NT2/D1 (cell line): Measurements from ENCODE around the gene EPHA1.

Experiments
- SUZ12 ChIP-seq: IDR thresholded peaks from 2 replicates; pipeline ENCODE4 v1.6.1; 2011; ENCODE audit not compliant: insufficient read length, insufficient read depth; ENCODE audit errors: extremely low read depth
- YY1 ChIP-seq: IDR thresholded peaks from 2 replicates; pipeline ENCODE4 v1.6.1; 2011; ENCODE audit not compliant: insufficient read length, insufficient read depth
- ZNF274 ChIP-seq: IDR thresholded peaks from 2 replicates; pipeline ENCODE4 v1.6.1; 2011; ENCODE audit warnings: mild to moderate bottlenecking, low read depth, low read length

- TF ChIP-seq ZNF274 (no peak), SUZ12 (no peak), YY1 (no peak)
Observed at GRCh38 chr7:143392875-143393266, 15.8 kb downstream of the EPHA1 start.
